Measurements from ENCODE around the gene XPNPEP2. TPM values are rescaled to one million over a fixed set of nuclear protein-coding genes. Genes with fewer than 3 reads are reported as not detected.

The XPNPEP2 gene
- total and polyA plus RNA-seq, 5 donors: 1.3 to 4.1 (median 2.5) TPM

- Histone ChIP-seq H3K4me1 (ENCODE audit: control insufficient read depth, insufficient read depth, low read length) (no peaks in the 10 kb centered on the region), H3K27me3 (ENCODE audit: control insufficient read depth, insufficient read depth) (no peaks in the 10 kb centered on the region), H3K4me3 (ENCODE audit: low read length) (no peak overlapping the region), H3K27ac (ENCODE audit: low read length) (no peak overlapping the region), H3K9me3 (ENCODE audit: control insufficient read depth, low read length) (no peaks in the 10 kb centered on the region)
- ATAC-seq (no peak), DNase-seq (no peak)
- WGBS: 82% methylated on average over 4 of the region's 4 CpGs
- intact Hi-C loops (cut with DNase I): no loop called here
Observed at GRCh38 chrX:129804806-129805205, 66.0 kb downstream of the XPNPEP2 start.

- Histone ChIP-seq H3K27me3 (ENCODE audit: control insufficient read depth, insufficient read depth) (no peaks in the 10 kb centered on the region), H3K4me1 (ENCODE audit: control insufficient read depth, insufficient read depth, low read length) (no peaks in the 10 kb centered on the region), H3K9me3 (ENCODE audit: control insufficient read depth, low read length) (no peaks in the 10 kb centered on the region), H3K4me3 (ENCODE audit: low read length) (no peak overlapping the region), H3K27ac (ENCODE audit: low read length) (no peak overlapping the region)
- intact Hi-C loops (cut with DNase I): no loop called here
- 64% methylated on average over 2 of the region's 2 CpGs for WGBS
- DNase-seq: no peak
- no peak for ATAC-seq
Observed at GRCh38 chrX:129808158-129808828, 69.5 kb downstream of the XPNPEP2 start.

GRCh38 chrX:129808829-129809796 lies 70.3 kb downstream of the XPNPEP2 start:
- no peak overlapping the region for H3K27ac ChIP-seq (ENCODE audit: low read length)
- no peak for ATAC-seq
- intact Hi-C loops (cut with DNase I): no loop called here

GRCh38 chrX:129813662-129814368 lies 75.0 kb downstream of the XPNPEP2 start:
- DNase-seq (no peak), ATAC-seq (no peak)
- H3K27ac ChIP-seq (ENCODE audit: low read length): no peak overlapping the region
- H3K27me3 ChIP-seq (ENCODE audit: control insufficient read depth, insufficient read depth): no peaks in the 10 kb centered on the region
- intact Hi-C loops (cut with DNase I): no loop called here
- no peak overlapping the region for H3K4me3 ChIP-seq (ENCODE audit: low read length)
- WGBS: 83% methylated on average over 6 of the region's 6 CpGs
- no peaks in the 10 kb centered on the region for H3K9me3 ChIP-seq (ENCODE audit: control insufficient read depth, low read length)
- no peaks in the 10 kb centered on the region for H3K4me1 ChIP-seq (ENCODE audit: control insufficient read depth, insufficient read depth, low read length)

More at GRCh38 chrX:129808829-129809796, 70.3 kb downstream of the XPNPEP2 start:
- WGBS: 91% methylated on average over 7 of the region's 7 CpGs
- Histone ChIP-seq H3K27me3 (ENCODE audit: control insufficient read depth, insufficient read depth) (no peaks in the 10 kb centered on the region), H3K4me1 (ENCODE audit: control insufficient read depth, insufficient read depth, low read length) (no peaks in the 10 kb centered on the region), H3K9me3 (ENCODE audit: control insufficient read depth, low read length) (no peaks in the 10 kb centered on the region), H3K4me3 (ENCODE audit: low read length) (no peak overlapping the region)
- no peak for DNase-seq

GRCh38 chrX:129818123-129818522 lies 79.3 kb downstream of the XPNPEP2 start:
- intact Hi-C loops (cut with DNase I): no loop called here
- WGBS: 100% methylated on average over 2 of the region's 2 CpGs
- H3K27me3 ChIP-seq (ENCODE audit: control insufficient read depth, insufficient read depth): no peaks in the 10 kb centered on the region
- H3K4me1 ChIP-seq (ENCODE audit: control insufficient read depth, insufficient read depth, low read length): no peaks in the 10 kb centered on the region
- ATAC-seq: no peak
- H3K4me3 ChIP-seq (ENCODE audit: low read length): no peak overlapping the region
- DNase-seq: no peak
- H3K9me3 ChIP-seq (ENCODE audit: control insufficient read depth, low read length): no peaks in the 10 kb centered on the region
- H3K27ac ChIP-seq (ENCODE audit: low read length): no peak overlapping the region

Other genes with a start within 250 kb of the XPNPEP2 start
- 10 to 100 TPM; 35.6 to 41.5 (median 39.6) TPM for gene SMARCA1, start 215.5 kb upstream of the XPNPEP2 start, total RNA-seq
- gene SMARCA1, start 215.5 kb upstream of the XPNPEP2 start, polyA plus RNA-seq: 20.0 TPM
- gene OCRL, start 198.7 kb upstream of the XPNPEP2 start, total RNA-seq: 10 to 100 TPM; 13.0 to 14.3 (median 13.3) TPM
- gene OCRL, start 198.7 kb upstream of the XPNPEP2 start, polyA plus RNA-seq: 7.0 TPM
- gene APLN, start 84.0 kb upstream of the XPNPEP2 start, total RNA-seq: 10 to 100 TPM in 1 of 4 donors, 1 to 10 TPM in 3; 4.0 to 10.5 (median 6.4) TPM
- 7.0 TPM for gene APLN, start 84.0 kb upstream of the XPNPEP2 start, polyA plus RNA-seq
- gene SASH3, start 41.0 kb downstream of the XPNPEP2 start, total RNA-seq: 1 to 10 TPM; 2.1 to 6.0 (median 4.5) TPM
- gene SASH3, start 41.0 kb downstream of the XPNPEP2 start, polyA plus RNA-seq: 0.93 TPM
- gene ZDHHC9, start 104.9 kb downstream of the XPNPEP2 start, total RNA-seq: 10 to 100 TPM in 3 of 4 donors, 1 to 10 TPM in 1; 9.3 to 16.7 (median 11.3) TPM
- 6.3 TPM for gene ZDHHC9, start 104.9 kb downstream of the XPNPEP2 start, polyA plus RNA-seq
- gene UTP14A, start 167.2 kb downstream of the XPNPEP2 start, total RNA-seq: 10 to 100 TPM in 1 of 4 donors, 1 to 10 TPM in 3; 8.1 to 11.2 (median 8.5) TPM
- 6.2 TPM for gene UTP14A, start 167.2 kb downstream of the XPNPEP2 start, polyA plus RNA-seq
- gene BCORL1, start 243.7 kb downstream of the XPNPEP2 start, total RNA-seq: 10 to 100 TPM; 10.9 to 13.8 (median 11.5) TPM
- 5.0 TPM for gene BCORL1, start 243.7 kb downstream of the XPNPEP2 start, polyA plus RNA-seq